ENCODE results near the gene MCTP2.

DNA sequence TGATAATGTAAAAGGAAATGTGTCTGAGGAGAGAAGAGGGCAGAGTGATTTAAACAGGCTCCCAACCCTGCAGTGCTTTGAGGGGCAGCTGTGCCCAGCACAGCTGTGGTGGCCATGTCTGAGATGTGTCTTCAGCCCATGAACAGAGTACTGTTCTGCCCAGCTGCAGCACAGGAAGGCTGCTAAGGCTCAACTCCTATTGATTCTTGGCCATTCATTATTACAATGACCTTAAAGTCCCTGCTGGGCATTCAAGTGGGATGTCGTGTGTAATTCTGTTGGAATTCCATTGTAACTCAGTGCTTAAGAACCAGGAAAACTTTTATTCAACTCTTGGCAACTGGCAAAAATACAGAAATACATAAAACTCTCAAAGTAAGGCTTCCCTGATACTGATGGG, 229.3 kb downstream of the MCTP2 start:
- TF ChIP-seq POLR2A (IDR thresholded peaks at IDR 0.05) (no peak), POLR2AphosphoS5 (IDR thresholded peaks at IDR 0.05) (no peak)
